SU-DHL-6 (cell line): ENCODE measurements around the gene PRDM11.

ENCODE experiments used
- H2AFZ ChIP-seq: fragments of 200-600 bp; sonication (generic); 2 replicates; pipeline ENCODE4 v1.6.1; 2014; ENCODE audit warnings: low read depth, mild to moderate bottlenecking, moderate library complexity, mixed read lengths, antibody characterized with exemption, low read length; ENCODE audit not compliant: severe bottlenecking
- H3F3A ChIP-seq: fragments of 200-600 bp; shearing (Covaris generic); 2 replicates; pipeline ENCODE4 v1.6.0; 2016; ENCODE audit warnings: antibody characterized with exemption, mild to moderate bottlenecking; ENCODE audit not compliant: insufficient read depth
- H3K27ac ChIP-seq: fragments of 200-600 bp; sonication (generic); 2 replicates; pipeline ENCODE4 v1.5.1; 2016; ENCODE audit warnings: low read depth, mild to moderate bottlenecking, low read length, moderate library complexity, mixed read lengths
- H3K27me3 ChIP-seq: fragments of 200-600 bp; sonication (generic), shearing (Covaris generic); 2 replicates; pipeline ENCODE4 v1.6.0; 2014; ENCODE audit warnings: mild to moderate bottlenecking, low read length
- H3K36me3 ChIP-seq: fragments of 200-600 bp; sonication (generic); 2 replicates; pipeline ENCODE4 v1.6.1; 2014; ENCODE audit warnings: mild to moderate bottlenecking, low read length, mixed read lengths
- H3K4me2 ChIP-seq: fragments of 300-600, 200-600 bp; shearing (Covaris generic), sonication (generic); 2 replicates; pipeline ENCODE4 v1.6.0; 2014; ENCODE audit warnings: low read length, low read depth, mild to moderate bottlenecking; ENCODE audit not compliant: poor library complexity, severe bottlenecking
- H3K4me3 ChIP-seq: fragments of 200-600 bp; sonication (generic); 2 replicates; pipeline ENCODE4 v1.5.1; 2014; ENCODE audit warnings: antibody characterized with exemption, low read length, mild to moderate bottlenecking, mixed read lengths; ENCODE audit not compliant: insufficient read depth, poor library complexity, severe bottlenecking
- H3K79me2 ChIP-seq: fragments of 200-600 bp; sonication (generic); 2 replicates; pipeline ENCODE4 v1.6.1; 2014; ENCODE audit warnings: mild to moderate bottlenecking, low read length, moderate library complexity; ENCODE audit not compliant: insufficient read depth
- H3K9ac ChIP-seq: fragments of 200-600 bp; sonication (generic); 2 replicates; pipeline ENCODE4 v1.7.0; 2014; ENCODE audit warnings: mild to moderate bottlenecking, low read length
- H3K9me2 ChIP-seq: fragments of 200-600 bp; sonication (generic); replicated peaks from 2 replicates; pipeline ENCODE4 v1.6.1; 2014; ENCODE audit warnings: low read length; ENCODE audit not compliant: insufficient read depth
- H3K9me3 ChIP-seq: fragments of 200-600 bp; sonication (generic); 2 replicates; pipeline ENCODE4 v1.6.1; 2014; ENCODE audit warnings: low read length, mixed read lengths; ENCODE audit not compliant: insufficient read depth
- H4K20me1 ChIP-seq: fragments of 200-600 bp; sonication (generic); 2 replicates; pipeline ENCODE4 v1.6.1; 2014; ENCODE audit warnings: low read depth, mild to moderate bottlenecking, antibody characterized with exemption, low read length, moderate library complexity, mixed read lengths
- CTCF ChIP-seq: fragments of 200-600 bp; sonication (generic); IDR thresholded peaks from one replicate; pipeline ENCODE4 v1.5.1; 2017; ENCODE audit warnings: antibody characterized with exemption, mild to moderate bottlenecking, low read length, moderate library complexity; ENCODE audit not compliant: insufficient read depth, poor library complexity, severe bottlenecking
- EZH2phosphoT487 ChIP-seq: fragments of 200-600 bp; sonication (generic), shearing (Covaris generic); conservative IDR thresholded peaks from 2 replicates; pipeline ENCODE4 v1.6.1; 2018; ENCODE audit warnings: mild to moderate bottlenecking, antibody characterized with exemption, low read length, moderate library complexity, mixed read lengths

The PRDM11 gene

GRCh38 chr11:45267052-45267451, 120.6 kb downstream of the PRDM11 start:
- Histone ChIP-seq H3F3A (no peaks in the 10 kb centered on the region), H2AFZ (no peak overlapping the region), H3K4me3 (no peak overlapping the region), H3K9me2 (no peaks in the 10 kb centered on the region), H3K9ac (no peak overlapping the region), H3K36me3 (no peaks in the 10 kb centered on the region), H4K20me1 (no peaks in the 10 kb centered on the region), H3K79me2 (no peaks in the 10 kb centered on the region), H3K4me2 (no peak overlapping the region), H3K27ac (no peak overlapping the region), H3K27me3 (0 out of 2 replicates have a peak, but pooled peaks cover 4% of the 10 kb centered on the region), H3K9me3 (no peaks in the 10 kb centered on the region)
- no peak for TF ChIP-seq EZH2phosphoT487
- TF ChIP-seq CTCF: no peak

DNA sequence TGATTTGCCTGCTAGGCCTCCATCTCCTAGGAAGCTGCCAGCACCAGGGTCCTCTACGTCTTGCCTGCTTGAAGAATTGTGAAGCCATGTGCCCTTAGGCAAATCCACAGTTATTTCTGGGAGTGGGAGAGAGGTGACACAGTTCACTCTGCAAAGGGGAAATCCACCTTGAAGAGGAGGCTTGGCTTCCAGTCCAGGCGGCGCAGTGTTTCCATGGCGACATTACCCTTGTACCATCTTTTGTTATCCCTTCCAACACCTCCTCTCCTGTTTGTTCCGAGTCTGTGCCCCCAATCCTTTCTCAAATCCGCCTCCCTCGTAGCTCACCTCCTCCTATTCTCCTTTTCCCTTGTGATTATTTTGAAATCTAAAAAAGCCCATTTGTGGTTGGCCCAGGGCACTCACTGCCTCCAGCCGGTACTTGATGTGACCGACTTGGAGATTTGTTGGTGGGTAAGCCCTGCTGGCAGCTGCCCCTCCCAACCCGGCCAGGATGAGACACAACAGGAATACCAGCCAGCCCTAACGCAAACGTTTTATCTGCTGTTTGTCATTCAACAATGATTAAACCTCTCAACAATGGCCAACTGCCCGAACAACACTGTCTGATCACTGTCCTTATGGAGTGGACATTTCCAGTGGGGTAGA, 121.3 kb downstream of the PRDM11 start:
- Histone ChIP-seq H3K9me3 (no peaks in the 10 kb centered on the region), H3K36me3 (no peaks in the 10 kb centered on the region), H3K9me2 (no peaks in the 10 kb centered on the region), H3K79me2 (no peaks in the 10 kb centered on the region), H3K27me3 (0 out of 2 replicates have a peak, but pooled peaks cover 4% of the 10 kb centered on the region), H3K9ac (no peak overlapping the region), H3K4me2 (no peak overlapping the region), H3K27ac (no peak overlapping the region), H3F3A (no peaks in the 10 kb centered on the region), H3K4me3 (no peak overlapping the region), H2AFZ (no peak overlapping the region), H4K20me1 (no peaks in the 10 kb centered on the region)
- TF ChIP-seq CTCF (no peak), EZH2phosphoT487 (no peak)

DNA sequence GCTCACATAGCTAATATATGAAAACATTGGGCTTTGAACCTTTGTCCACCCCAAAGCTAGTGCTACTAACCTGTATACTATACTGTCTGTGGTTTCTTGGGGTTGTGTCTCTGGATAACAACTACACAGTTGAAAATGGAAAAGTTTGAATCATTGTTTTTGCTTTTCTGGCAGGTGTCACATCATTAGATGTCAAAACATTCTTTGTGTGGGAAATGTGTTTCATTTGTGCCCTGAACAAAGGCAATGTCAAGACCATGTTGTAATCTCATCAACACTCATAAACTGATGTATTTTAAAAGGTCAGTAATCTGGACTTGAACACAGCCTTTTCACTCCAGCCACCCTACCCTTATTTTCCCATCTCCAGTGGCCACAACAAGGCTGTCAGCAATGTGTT, 123.2 kb downstream of the PRDM11 start:
- 0 out of 2 replicates have a peak, but pooled peaks cover 4% of the 10 kb centered on the region for H3K27me3 ChIP-seq
- H3K79me2 ChIP-seq: no peaks in the 10 kb centered on the region
- no peak overlapping the region for H3K9ac ChIP-seq
- H3F3A ChIP-seq: no peaks in the 10 kb centered on the region
- no peak overlapping the region for H3K27ac ChIP-seq
- H3K4me3 ChIP-seq: no peak overlapping the region
- H3K36me3 ChIP-seq: no peaks in the 10 kb centered on the region
- H4K20me1 ChIP-seq: no peaks in the 10 kb centered on the region
- no peak overlapping the region for H2AFZ ChIP-seq
- H3K4me2 ChIP-seq: no peak overlapping the region
- TF ChIP-seq EZH2phosphoT487 (no peak), CTCF (no peak)
- H3K9me3 ChIP-seq: no peaks in the 10 kb centered on the region
- H3K9me2 ChIP-seq: no peaks in the 10 kb centered on the region
